Activated T-helper 2 cell treated with anti-CD3 and anti-CD28 coated beads, Interferon-gamma antibody, Interleukin-2, Interleukin-4, amounts not matched to agents 10 μg/mL and 5 μg/mL and 100 μg/mL, durations not matched to agents 14 hours and 24 hours and 36 hours (primary cell): Measurements from ENCODE around the gene OR5B3. TPM values are rescaled to one million over a fixed set of nuclear protein-coding genes. Genes with fewer than 3 reads are reported as not detected.
A peak's percentile ranks its signal among the peaks of the same experiment; 100 is the strongest.

Experiments
- DNase-seq: peaks from one replicate; pipeline ENCODE4 v3.0.0; 2021; ENCODE audit warnings: low spot score
- H3K27ac Mint-ChIP-seq: one replicate; pipeline ENCODE4 v1.8.0; 2021; ENCODE audit warnings: mixed read lengths
- H3K27me3 Mint-ChIP-seq: one replicate; pipeline ENCODE4 v1.8.0; 2021; ENCODE audit warnings: low read depth, mixed read lengths
- H3K36me3 Mint-ChIP-seq: one replicate; pipeline ENCODE4 v1.8.0; 2021; ENCODE audit warnings: low read depth, mixed read lengths
- H3K4me1 Mint-ChIP-seq: one replicate; pipeline ENCODE4 v1.8.0; 2021; ENCODE audit warnings: low read depth, mixed read lengths
- H3K4me3 Mint-ChIP-seq: one replicate; pipeline ENCODE4 v1.8.0; 2021; ENCODE audit warnings: low read depth, mild to moderate bottlenecking, moderate library complexity, mixed read lengths
- H3K9me3 Mint-ChIP-seq: one replicate; pipeline ENCODE4 v1.8.0; 2021; ENCODE audit warnings: mixed read lengths
- intact Hi-C: fragments of 100-400 bp; cut with micrococcal nuclease; formaldehyde crosslinking; loops from one replicate; pipeline ENCODE4 v1.15.1; 2023
- total RNA-seq: library from RNA; stranded (reverse); gene quantifications from 2 replicates; pipeline ENCODE4 v1.2.3, GENCODE V29; 2022

Gene OR5B3
- total RNA-seq, 1 donor from 2014 or later: not detected

GRCh38 chr11:58392746-58393145 is 13.9 kb downstream of the OR5B3 start:
- H3K4me3 Mint-ChIP-seq: no peak overlapping the region
- intact Hi-C loops: loop anchor here (5.0 kb wide), 2 partner anchors 115 to 185 kb away; partner anchors contain the start of genes LPXN, OR5B21 and ZFP91
- H3K4me1 Mint-ChIP-seq: peaks cover 2% of the 10 kb centered on the region

DNA sequence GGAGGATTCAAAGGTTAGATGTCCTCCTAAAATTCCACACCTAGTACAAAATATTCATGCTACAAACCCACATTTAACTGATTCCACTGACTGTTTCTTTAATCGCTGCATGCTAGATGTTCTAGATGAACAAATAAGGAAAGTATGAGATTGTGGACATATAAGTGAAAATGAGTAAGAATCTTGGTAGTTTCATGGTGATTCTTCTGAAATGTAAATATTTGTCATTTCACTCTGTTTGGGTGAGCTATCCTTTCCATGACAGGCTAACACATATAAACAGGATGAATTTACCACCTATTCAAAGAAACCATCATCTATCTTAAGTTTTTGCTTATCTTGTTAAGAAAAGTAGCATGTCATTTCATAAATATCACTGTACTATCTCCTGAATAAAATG is 14.8 kb downstream of the OR5B3 start:
- peak overlapping the region; percentile 21 for H3K27ac Mint-ChIP-seq

More at GRCh38 chr11:58392746-58393145, 13.9 kb downstream of the OR5B3 start:
- no peaks in the 10 kb centered on the region for H3K27me3 Mint-ChIP-seq
- H3K9me3 Mint-ChIP-seq: peaks cover 14% of the 10 kb centered on the region
- no peak overlapping the region for H3K27ac Mint-ChIP-seq
- no peak for DNase-seq
- H3K36me3 Mint-ChIP-seq: no peaks in the 10 kb centered on the region

GRCh38 chr11:58390551-58391063 is 16.1 kb downstream of the OR5B3 start:
- no peak for DNase-seq
- Mint-ChIP-seq H3K4me1 (peaks cover 2% of the 10 kb centered on the region), H3K36me3 (no peaks in the 10 kb centered on the region), H3K27me3 (no peaks in the 10 kb centered on the region), H3K27ac (no peak overlapping the region), H3K4me3 (no peak overlapping the region), H3K9me3 (peaks cover 14% of the 10 kb centered on the region)
- intact Hi-C loops: loop anchor here (5.0 kb wide), 2 partner anchors 117 to 187 kb away; partner anchors contain the start of genes LPXN, OR5B21 and ZFP91

More for the DNA sequence above, 14.8 kb downstream of the OR5B3 start:
- H3K9me3 Mint-ChIP-seq: peaks cover 14% of the 10 kb centered on the region
- H3K4me3 Mint-ChIP-seq: no peak overlapping the region
- no peak for DNase-seq
- no peaks in the 10 kb centered on the region for H3K27me3 Mint-ChIP-seq
- no peaks in the 10 kb centered on the region for H3K36me3 Mint-ChIP-seq
- peaks cover 2% of the 10 kb centered on the region for H3K4me1 Mint-ChIP-seq
- intact Hi-C loops: loop anchor here (5.0 kb wide), 2 partner anchors 115 to 185 kb away; partner anchors contain the start of genes LPXN, OR5B21 and ZFP91

DNA sequence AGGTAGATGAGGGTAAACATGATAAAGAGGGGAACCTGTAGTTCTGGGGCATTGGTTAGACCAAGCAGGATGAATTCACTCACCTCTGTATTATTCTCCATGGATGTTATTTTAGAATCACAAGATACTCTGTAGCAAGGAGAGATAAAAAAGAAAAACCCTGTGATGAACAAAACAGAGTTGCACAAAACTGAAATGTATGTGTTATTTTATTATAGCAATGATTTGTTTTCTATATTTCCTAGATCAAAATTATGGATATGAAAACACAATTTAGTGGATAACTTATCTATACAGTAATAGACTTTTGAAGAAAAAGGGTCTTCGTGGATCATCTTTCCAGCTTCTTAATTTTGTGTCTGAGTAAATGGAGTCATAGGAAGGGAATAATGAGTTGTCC is 47.7 kb downstream of the OR5B3 start, which contains the start of gene OR5B17:
OR5B17 (minus strand) TSS at position 101 of the 400 bp plus-strand sequence; CDS start at position 101, 0 bp downstream.
- H3K27me3 Mint-ChIP-seq: no peaks in the 10 kb centered on the region
- H3K36me3 Mint-ChIP-seq: no peaks in the 10 kb centered on the region
- intact Hi-C loops: no loop called here
- no peaks in the 10 kb centered on the region for H3K9me3 Mint-ChIP-seq
- H3K4me3 Mint-ChIP-seq: no peak within 1 kb of the TSS
- H3K27ac Mint-ChIP-seq: no peak within 1 kb of the TSS
- no peaks in the 10 kb centered on the region for H3K4me1 Mint-ChIP-seq
- no peak for DNase-seq

DNA sequence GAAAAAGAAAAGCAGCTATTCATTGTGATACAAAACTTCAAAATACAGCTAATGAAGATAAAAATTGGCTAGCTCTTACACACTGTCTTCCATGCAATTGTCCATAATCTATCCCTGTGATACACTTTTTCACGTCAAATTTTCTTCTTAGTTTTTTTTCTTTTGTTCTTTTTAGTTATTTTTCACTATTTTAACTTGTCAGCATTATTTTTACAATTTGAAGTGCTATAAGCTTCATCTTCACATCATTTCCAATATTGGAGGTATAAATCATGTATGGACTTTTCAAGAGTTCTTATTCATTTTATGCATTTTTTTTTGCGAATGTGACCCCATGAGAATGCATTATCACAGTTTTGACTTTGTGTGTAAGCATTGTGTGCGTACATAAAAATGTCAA is 51.9 kb downstream of the OR5B3 start:
- H3K27me3 Mint-ChIP-seq: peaks cover 2% of the 10 kb centered on the region
- H3K27ac Mint-ChIP-seq: no peak overlapping the region
- DNase-seq: no peak
- no peaks in the 10 kb centered on the region for H3K9me3 Mint-ChIP-seq
- intact Hi-C loops: no loop called here
- no peaks in the 10 kb centered on the region for H3K4me1 Mint-ChIP-seq
- H3K4me3 Mint-ChIP-seq: no peak overlapping the region
- H3K36me3 Mint-ChIP-seq: no peaks in the 10 kb centered on the region

Other genes with a start within 250 kb of the OR5B3 start
- gene OR9Q2, start 217.8 kb downstream of the OR5B3 start, total RNA-seq: not detected in 2 replicates
- not detected in 2 replicates for gene OR1S2, start 202.7 kb downstream of the OR5B3 start, total RNA-seq
- gene OR1S1, start 194.2 kb downstream of the OR5B3 start, total RNA-seq: not detected in 2 replicates
- gene OR10Q1, start 178.0 kb downstream of the OR5B3 start, total RNA-seq: not detected in 2 replicates
- gene OR10W1, start 138.6 kb downstream of the OR5B3 start, total RNA-seq: not detected in 2 replicates
- gene OR5B17, start 47.8 kb downstream of the OR5B3 start, total RNA-seq: not detected in 2 replicates
- not detected in 2 replicates for gene OR5B2, start 21.2 kb upstream of the OR5B3 start, total RNA-seq
- gene OR5B12, start 35.4 kb upstream of the OR5B3 start, total RNA-seq: not detected in 2 replicates
- 0.46 and 0.48 TPM in 2 replicates for gene OR5B21, start 101.2 kb upstream of the OR5B3 start, total RNA-seq
- gene LPXN, start 169.0 kb upstream of the OR5B3 start, total RNA-seq: 115 and 129 TPM in 2 replicates
- 57.7 and 59.3 TPM in 2 replicates for gene ZFP91, start 172.2 kb upstream of the OR5B3 start, total RNA-seq
- gene CNTF, start 215.8 kb upstream of the OR5B3 start, total RNA-seq: 3.4 and 4.0 TPM in 2 replicates